Tibial nerve (tissue), 4 donors: ENCODE results near the gene ZSCAN30. TPM values are rescaled to one million over a fixed set of nuclear protein-coding genes. Genes with fewer than 3 reads are reported as not detected.

ENCODE experiments used
- DNase-seq, 2 donors: peaks; one replicate each; pipeline ENCODE4 v3.0.0-alpha.2; 2019; ENCODE audit warnings: low spot score in 2 of 2
- H3K27ac ChIP-seq, 4 donors: fragments of 200-600 bp; sonication (generic) in 3 of 4; one replicate each; pipeline ENCODE4 v1.5.1; 2017 to 2019; ENCODE audit warnings: mild to moderate bottlenecking in 1 of 4
- H3K27me3 ChIP-seq, 2 donors: fragments of 200-600 bp; sonication (generic) in 1 of 2; one replicate each; pipeline versions ENCODE4 v1.5.1 to v1.6.0; 2017 to 2019
- H3K36me3 ChIP-seq, 3 donors: fragments of 200-600 bp; sonication (generic); one replicate each; pipeline ENCODE4 v1.5.1; 2018 to 2019
- H3K4me1 ChIP-seq, 4 donors: fragments of 200-600 bp; sonication (generic) in 3 of 4; one replicate each; pipeline ENCODE4 v1.5.1; 2017 to 2019
- H3K4me3 ChIP-seq, 4 donors: fragments of 200-600 bp; sonication (generic) in 3 of 4; one replicate each; pipeline ENCODE4 v1.5.1; 2017 to 2019; ENCODE audit warnings: mild to moderate bottlenecking in 1 of 4, moderate library complexity in 1 of 4
- H3K9me3 ChIP-seq, 4 donors: fragments of 200-600 bp; sonication (generic) in 3 of 4; one replicate each; pipeline ENCODE4 v1.5.1; 2017 to 2019
- CTCF ChIP-seq, 5 experiments: fragments of 200-600 bp in 3 of 5; fragments of 450-650 bp in 2 of 5; sonication (generic) in 3 of 5; IDR thresholded peaks; one replicate each; pipeline ENCODE4 v1.5.1; 2016 to 2019; ENCODE audit warnings: antibody characterized with exemption in 5 of 5, mild to moderate bottlenecking in 3 of 5, moderate library complexity in 2 of 5
- EP300 ChIP-seq, 2 donors: sonication (generic); formaldehyde crosslinking; IDR thresholded peaks; one replicate each; pipeline ENCODE4 v1.6.1; 2017; ENCODE audit warnings: antibody characterized with exemption in 2 of 2, mild to moderate bottlenecking in 1 of 2
- POLR2A ChIP-seq, 2 donors: fragments of 450-650 bp; IDR thresholded peaks; one replicate each; pipeline ENCODE4 v1.6.1; 2017; ENCODE audit warnings: antibody characterized with exemption in 2 of 2, mild to moderate bottlenecking in 2 of 2, moderate library complexity in 2 of 2
- WGBS, 2 donors: methylation state at CpG; one replicate each; pipeline ENCODE4 v1.1.5; 2018; 5-methylcytosine and 5-hydroxymethylcytosine counted together
- total RNA-seq, 4 donors: library from RNA; depleted of rRNA; stranded (reverse); fragments of >200 nt; gene quantifications; one replicate each; pipeline ENCODE4 v1.1.0, GENCODE V29; 2016

Gene ZSCAN30
- total RNA-seq, 4 donors from 2014 or later: 26.6 to 46.7 (median 32.5) TPM

GRCh38 chr18:35244671-35245070 lies 45.4 kb downstream of the ZSCAN30 start:
- Histone ChIP-seq H3K9me3 (peaks cover 0 to 3% (median 0%) of the 10 kb centered on the region in 4 donors), H3K4me3 (no peak overlapping the region), H3K36me3 (peaks cover 0 to 69% (median 12%) of the 10 kb centered on the region in 3 donors), H3K27me3 (no peaks in the 10 kb centered on the region), H3K4me1 (peaks cover 0 to 20% (median 5%) of the 10 kb centered on the region in 4 donors), H3K27ac (no peak overlapping the region)
- 95 to 99% methylated on average over 4 of the region's 4 CpGs for WGBS, 2 donors
- TF ChIP-seq EP300 (IDR thresholded peaks at IDR 0.05): no peak
- TF ChIP-seq CTCF (IDR thresholded peaks at IDR 0.05): no peak
- no peak for TF ChIP-seq POLR2A (IDR thresholded peaks at IDR 0.05)
- DNase-seq: no peak

- peaks cover 0 to 50% (median 12%) of the 10 kb centered on the region in 3 donors for H3K36me3 ChIP-seq
- H3K27me3 ChIP-seq: no peaks in the 10 kb centered on the region
- H3K4me3 ChIP-seq: no peak overlapping the region
- peaks cover 0 to 3% (median 0%) of the 10 kb centered on the region in 4 donors for H3K9me3 ChIP-seq
- 85 to 89% methylated on average over 6 of the region's 6 CpGs for WGBS, 2 donors
- H3K27ac ChIP-seq: peak overlapping the region in 1 of 4 donors; percentile 97
- no peak for TF ChIP-seq EP300 (IDR thresholded peaks at IDR 0.05)
- TF ChIP-seq POLR2A (IDR thresholded peaks at IDR 0.05): no peak
- no peak for TF ChIP-seq CTCF (IDR thresholded peaks at IDR 0.05)
- DNase-seq: no peak
- peaks cover 0 to 20% (median 5%) of the 10 kb centered on the region in 4 donors for H3K4me1 ChIP-seq
These were observed 47.6 kb downstream of the ZSCAN30 start for GRCh38 chr18:35242426-35242825.

- Histone ChIP-seq H3K9me3 (peaks cover 0 to 3% (median 0%) of the 10 kb centered on the region in 4 donors), H3K27me3 (no peaks in the 10 kb centered on the region), H3K4me1 (peaks cover 0 to 20% (median 5%) of the 10 kb centered on the region in 4 donors), H3K36me3 (peaks cover 0 to 40% (median 12%) of the 10 kb centered on the region in 3 donors), H3K27ac (peak overlapping the region; percentile 96 to 99 (median 98)), H3K4me3 (peak overlapping the region; percentile 71 to 85 (median 72))
- TF ChIP-seq CTCF (IDR thresholded peaks at IDR 0.05): no peak
- TF ChIP-seq POLR2A (IDR thresholded peaks at IDR 0.05): no peak
- TF ChIP-seq EP300 (IDR thresholded peaks at IDR 0.05): no peak
- 1% methylated on average over 5 of the region's 5 CpGs for WGBS, 2 donors
- no peak for DNase-seq
These were observed 48.6 kb downstream of the ZSCAN30 start for GRCh38 chr18:35241448-35241804.

- Histone ChIP-seq H3K4me3 (peak within 1 kb of the TSS; percentile 71 to 85 (median 72)), H3K9me3 (no peaks in the 10 kb centered on the region), H3K36me3 (peaks cover 0 to 34% (median 12%) of the 10 kb centered on the region in 3 donors), H3K4me1 (peaks cover 0 to 20% (median 5%) of the 10 kb centered on the region in 4 donors), H3K27ac (peak within 1 kb of the TSS; percentile 96 to 99 (median 98)), H3K27me3 (no peaks in the 10 kb centered on the region)
- peak; percentile 98 for TF ChIP-seq POLR2A (IDR thresholded peaks at IDR 0.05)
- peak; percentile 84 to 99 for TF ChIP-seq EP300 (IDR thresholded peaks at IDR 0.05)
- peak in 2 of 5 experiments; percentile 50 to 57 for TF ChIP-seq CTCF (IDR thresholded peaks at IDR 0.05)
- 0 to 1% methylated on average over 37 to 51 of the region's 60 CpGs for WGBS, 2 donors
- DNase-seq: peak; percentile 97
These were observed 49.2 kb downstream of the ZSCAN30 start, which contains the start of gene ZNF397 for GRCh38 chr18:35240664-35241447. Gene ZNF397, plus strand, starts transcription at chr18:35241034. Its CDS starts 1,437 bp downstream, at chr18:35242471.

GRCh38 chr18:35239314-35239713 lies 50.7 kb downstream of the ZSCAN30 start:
- DNase-seq: no peak
- Histone ChIP-seq H3K4me1 (peaks cover 0 to 20% (median 5%) of the 10 kb centered on the region in 4 donors), H3K27me3 (no peaks in the 10 kb centered on the region), H3K36me3 (peaks cover 0 to 19% (median 0%) of the 10 kb centered on the region in 3 donors), H3K27ac (no peak overlapping the region), H3K9me3 (no peaks in the 10 kb centered on the region), H3K4me3 (no peak overlapping the region)
- 84 to 94% methylated on average over 1 of the region's 1 CpG for WGBS, 2 donors
- TF ChIP-seq EP300 (IDR thresholded peaks at IDR 0.05) (no peak), POLR2A (IDR thresholded peaks at IDR 0.05) (no peak), CTCF (IDR thresholded peaks at IDR 0.05) (no peak)
